A204.1 (cell line): ENCODE measurements around the gene HOMER1.

Experiments used
- FAIRE-seq: peaks from 2 replicates; lab custom pipeline; 2012; peaks lifted over from hg19 to GRCh38; lab: Jason Lieb, UNC

Gene HOMER1

DNA sequence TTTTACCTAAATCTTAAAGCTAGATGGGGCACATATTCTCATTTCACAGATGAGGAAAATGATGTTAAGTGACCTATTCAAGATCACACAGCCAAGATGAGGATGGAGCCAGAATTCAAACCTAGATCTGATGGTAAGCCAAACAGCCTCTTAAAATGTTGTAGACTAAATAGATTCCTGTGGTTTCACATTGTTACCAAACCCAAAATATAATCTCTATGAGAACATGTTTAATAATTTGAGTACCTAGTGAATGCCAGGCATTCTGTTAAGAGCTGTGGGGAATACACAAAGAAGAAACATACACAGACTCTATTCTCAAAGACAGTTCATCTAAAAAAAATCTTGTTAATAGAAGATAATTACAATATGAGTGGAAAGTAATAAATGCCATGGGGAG, 25.2 kb downstream of the HOMER1 start:
- FAIRE-seq: no peak

DNA sequence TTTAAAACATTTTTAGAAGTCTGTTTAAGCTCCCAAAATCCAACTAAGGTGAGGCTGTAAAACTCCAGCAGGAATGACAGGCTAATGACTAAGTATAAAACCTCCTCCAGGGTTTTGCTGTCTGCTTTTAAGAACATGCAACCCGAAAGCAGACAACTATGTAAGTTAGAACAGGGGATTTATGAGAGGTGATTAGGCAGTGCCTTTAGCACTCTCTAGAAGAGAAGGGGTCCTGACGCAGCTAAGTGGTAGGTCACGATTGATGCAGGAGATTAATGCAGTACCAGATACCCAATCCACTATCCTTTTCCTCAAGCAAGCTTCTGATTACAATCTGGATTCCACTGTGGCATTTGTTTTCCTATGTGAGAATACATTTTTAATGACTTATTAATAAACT, 25.9 kb downstream of the HOMER1 start:
- FAIRE-seq: no peak

DNA sequence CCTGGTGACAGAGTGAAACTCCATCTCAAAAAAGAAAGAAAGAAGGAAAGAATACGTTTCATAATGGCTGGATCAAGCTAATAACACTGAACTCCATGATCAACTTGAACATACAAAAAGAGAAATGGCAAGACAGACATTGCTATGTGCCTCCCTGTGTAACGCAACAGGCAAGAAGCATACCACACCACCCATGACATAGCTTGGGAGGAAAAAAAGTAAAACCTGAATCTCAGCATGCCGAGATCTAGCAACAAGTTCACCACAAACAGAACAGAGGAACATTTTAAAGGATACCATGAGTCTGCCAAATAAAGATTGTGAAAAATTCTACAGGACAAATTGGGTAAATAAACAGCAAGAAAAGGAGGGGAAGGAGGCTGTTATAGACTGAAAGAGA, 26.7 kb downstream of the HOMER1 start:
- no peak for FAIRE-seq

DNA sequence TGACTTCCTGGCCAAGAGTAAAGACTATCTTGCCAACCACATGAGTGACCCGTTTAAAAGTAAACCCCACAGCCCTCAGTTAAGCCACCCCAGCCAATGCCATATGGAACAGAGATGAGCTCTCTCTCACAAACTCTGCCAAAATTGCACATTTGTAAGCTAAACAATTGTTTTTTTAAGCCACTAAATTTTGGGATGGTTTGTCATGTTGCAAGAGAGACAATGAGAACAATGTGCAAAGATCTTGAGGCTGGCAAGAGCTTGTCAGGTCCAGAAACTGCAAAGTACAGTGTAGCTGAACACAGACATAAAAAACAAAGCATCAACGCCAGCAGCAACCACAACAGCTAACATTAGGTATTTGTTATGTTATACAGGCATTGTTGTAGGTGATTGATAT, 27.8 kb downstream of the HOMER1 start:
- no peak for FAIRE-seq

DNA sequence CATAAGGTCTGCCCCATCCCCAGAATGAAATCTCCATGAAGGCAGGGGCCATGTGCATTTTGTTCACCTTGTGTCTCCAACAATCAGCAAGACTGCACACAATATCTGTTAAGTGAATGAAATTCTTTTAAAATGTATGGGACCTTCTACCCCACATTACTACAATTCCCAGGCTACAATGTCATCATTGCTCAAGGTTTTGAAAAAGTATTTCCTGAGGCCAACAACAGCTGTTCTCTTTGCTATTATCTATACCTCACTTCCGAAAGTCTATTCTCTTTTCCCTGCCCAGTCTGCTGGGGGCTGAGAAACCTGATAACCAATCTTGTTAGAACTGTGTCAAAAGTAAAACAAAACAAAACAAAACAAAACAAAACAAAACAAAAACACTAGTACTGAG, 29.2 kb downstream of the HOMER1 start:
- FAIRE-seq: no peak

DNA sequence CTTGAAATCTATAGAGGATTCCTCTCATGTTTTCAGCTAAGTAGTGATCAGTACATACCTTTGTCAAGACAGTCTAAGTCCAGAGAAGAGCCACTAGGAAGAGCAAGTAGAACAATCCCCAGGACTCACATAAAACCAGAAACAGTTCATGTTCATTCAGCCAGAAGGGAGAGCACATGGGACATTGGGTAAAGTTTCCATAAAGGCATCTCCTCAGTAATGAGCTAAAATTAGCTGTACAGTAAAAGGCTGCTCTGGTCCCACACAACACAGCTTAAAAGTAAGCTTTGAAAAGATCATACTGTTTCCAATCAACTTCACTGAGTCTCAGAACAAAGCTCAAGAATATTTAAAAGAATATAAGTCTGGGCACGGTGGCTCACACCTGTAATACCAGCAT, 32.4 kb downstream of the HOMER1 start:
- no peak for FAIRE-seq

DNA sequence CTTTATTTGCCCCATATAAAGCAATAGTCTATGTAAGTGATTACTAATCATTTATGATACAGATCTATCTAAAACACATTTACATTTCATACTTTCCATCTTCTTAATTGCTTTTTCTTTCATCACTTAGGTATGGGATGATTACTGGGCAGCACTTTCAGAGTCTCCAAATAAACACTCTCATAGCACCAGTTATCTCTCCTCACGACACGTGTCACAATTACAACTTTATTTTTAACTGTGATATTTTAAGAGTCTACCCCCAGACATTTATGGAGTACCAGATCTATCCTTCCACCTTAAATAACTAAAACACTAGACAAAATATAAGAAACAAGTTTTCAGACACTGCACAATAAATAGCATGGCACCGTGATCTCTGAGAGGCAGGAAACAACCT, 32.9 kb downstream of the HOMER1 start:
- no peak for FAIRE-seq

DNA sequence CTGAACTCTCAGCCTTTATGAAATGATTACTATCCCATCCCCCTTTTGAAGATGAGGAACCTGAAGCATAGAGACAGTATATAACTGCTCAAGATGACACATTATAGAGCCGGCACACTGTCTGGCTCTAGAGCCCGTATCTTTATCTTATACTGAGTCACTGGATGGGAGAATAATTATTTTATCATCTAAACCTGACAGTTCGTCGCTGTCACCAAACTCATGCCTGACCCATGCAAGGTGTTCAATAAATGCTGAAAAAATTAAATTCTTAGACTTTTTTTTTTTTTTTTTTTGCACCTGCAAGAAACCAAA, 38.8 kb downstream of the HOMER1 start:
- no peak for FAIRE-seq

DNA sequence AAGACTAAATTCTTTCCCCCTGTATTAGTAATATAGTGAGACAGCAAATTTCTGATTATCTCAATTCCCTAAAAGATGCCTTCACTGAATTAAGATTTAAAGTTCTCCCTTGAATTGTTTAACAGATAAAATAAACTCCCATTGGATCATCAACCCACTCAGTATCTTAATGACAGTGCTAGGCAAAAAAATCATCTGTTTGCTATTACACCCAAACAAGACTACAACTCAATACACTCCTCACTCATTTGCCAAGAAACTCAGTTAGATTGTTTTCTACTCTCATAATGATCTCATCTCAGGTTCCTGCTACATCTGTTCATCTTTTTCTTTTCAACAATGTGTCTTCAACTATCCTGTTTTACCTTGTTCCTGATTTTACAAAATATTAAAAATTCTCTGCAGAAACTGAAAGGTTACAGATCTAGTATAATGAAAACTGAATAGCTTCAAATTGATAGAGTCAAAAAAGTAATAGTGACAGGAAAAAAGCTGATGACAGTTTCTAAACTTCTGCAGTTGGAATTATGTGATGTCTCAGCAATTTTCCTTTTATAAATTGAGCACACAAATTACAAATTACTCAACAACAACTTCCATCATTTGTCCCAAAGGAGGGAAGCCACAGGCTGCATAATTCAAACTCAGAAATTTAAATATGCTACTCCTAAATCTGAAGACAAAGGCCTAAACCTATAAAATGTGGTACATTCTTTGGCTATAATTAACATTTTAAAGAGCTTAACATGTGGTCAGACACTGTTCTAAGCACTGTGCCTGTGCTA, 39.4 kb downstream of the HOMER1 start:
- FAIRE-seq: no peak

DNA sequence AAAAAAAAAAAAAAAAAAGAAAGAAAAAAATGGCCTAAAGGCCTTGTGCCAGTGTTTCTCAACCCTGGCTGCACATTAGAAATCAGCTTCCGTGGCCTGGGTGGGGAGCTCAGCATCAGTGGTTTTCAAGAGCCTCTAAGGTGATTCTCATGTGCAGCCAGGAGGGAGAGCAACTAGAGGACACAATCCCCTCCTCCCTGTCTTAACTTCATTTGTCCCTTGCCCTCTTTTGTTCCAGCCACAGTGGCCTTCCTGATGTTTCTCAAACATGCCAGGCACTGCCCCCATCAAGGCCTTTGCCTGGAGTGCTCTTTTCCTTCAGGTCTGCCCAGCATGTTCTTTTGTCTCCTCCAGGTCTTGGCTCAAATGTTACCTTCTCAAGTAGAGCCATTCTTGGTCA, 42.4 kb downstream of the HOMER1 start:
- no peak for FAIRE-seq

DNA sequence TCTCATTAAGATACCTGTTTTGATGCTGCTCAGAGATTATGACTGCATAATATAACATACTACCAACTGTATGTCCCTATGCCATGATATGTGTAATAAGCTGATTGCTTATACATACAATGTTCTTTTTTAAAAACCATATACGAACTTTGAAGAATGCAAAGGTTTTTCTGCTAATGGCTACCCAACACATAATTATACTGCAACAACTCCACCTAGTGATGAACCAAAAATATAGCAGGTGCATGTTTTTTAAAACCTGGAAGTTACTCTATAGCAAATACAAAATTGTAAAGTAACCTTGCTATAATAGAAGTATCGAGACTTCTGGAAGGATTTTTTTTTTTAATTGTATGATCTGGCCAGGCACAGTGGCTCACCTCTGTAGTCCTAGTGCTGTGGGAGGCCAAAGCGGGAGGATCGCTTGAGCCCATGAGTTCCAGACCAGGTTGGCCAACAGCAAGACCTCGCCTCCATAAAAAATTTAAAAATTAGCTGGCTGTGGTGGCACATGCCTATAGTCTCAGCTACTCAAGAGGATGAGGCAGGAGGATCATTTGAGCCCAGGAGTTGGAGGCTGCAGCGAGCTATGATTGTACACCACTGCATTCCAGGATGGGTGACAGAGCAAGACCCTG, 49.1 kb downstream of the HOMER1 start:
- peak; percentile 98 for FAIRE-seq

DNA sequence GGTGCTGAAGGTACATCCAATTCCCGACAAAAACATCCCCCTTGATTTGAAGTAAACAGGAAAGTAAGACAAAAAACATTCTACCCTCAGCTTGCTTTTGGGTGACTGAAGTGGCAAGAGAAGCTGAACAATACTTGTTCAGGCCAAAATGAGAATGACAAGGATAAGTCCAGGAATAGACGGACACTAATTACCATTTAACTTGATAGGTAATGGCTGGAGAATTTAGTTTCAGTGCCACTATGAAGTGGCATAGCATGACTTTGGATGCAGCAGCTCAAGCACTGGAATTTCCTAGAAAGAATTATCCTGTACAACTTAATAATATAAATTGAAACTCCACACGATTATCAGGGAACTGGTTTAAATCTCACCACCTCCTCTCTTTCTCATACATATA, 49.7 kb downstream of the HOMER1 start:
- no peak for FAIRE-seq

DNA sequence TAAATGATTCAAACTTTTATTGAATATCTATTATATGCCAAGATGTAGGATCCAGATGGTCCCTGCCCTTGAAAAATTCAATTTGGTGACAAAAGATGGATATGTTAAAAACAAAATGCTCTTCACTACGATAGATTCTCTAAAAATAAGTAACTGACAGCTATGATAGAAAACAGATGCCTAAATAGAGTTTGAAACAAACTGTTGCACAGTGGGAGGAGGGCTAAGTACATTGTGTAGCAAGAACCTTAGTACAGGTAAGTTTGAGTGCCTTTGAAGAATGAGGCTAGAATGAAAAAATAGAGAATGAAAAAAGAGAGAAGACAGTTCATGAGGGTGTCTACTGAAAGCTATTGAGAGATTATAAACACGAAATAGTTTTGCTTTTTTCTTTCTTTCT, 54.3 kb downstream of the HOMER1 start:
- FAIRE-seq: no peak

DNA sequence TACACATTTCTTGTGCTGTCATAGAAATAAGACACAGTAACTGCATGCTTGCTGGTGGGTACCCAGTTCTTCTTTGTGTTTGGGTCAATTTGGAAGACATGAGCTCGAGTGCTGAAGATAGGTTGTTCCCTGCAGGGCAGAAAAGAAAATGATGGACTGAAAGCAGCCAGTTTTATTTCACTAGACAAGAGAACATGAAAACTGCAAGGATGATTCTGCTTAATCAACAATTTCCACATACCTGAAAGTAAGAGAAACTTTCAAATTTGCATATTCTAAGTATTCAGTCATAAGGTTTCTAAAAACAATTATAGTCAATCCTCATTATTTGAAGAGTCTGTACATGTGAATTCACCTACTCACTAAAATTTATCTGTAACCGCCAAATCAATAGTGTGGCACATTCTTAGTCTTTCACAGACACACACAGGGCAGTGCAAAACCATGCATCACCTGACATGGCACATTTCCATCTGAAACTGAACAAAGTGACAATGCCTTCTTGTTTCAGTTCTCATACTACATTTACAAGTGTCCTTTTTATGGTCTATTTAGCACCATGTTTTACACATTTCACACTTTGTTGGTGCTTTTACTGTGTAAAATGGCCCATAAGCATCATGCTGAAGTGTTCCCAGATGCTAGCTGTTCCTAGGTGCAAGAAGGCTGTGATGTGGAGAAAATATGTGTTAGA, 56.9 kb downstream of the HOMER1 start:
- FAIRE-seq: no peak

DNA sequence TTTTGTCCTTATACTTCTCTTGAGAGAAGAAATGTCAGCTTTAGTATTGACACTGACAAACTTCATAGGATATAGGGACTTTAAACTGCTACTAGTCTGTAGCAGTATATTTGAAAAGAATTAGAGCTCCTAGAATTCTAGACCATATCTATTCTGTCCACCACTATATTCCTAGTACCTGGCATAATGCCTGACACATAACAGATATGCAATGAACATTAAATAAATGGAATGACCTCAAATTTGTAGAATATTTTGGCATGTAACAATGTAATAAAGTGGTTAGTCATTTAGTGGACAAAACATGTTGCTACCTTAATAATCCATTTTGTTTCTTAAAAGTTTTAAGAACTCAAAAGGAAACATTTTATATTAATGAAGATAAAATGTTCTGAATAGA, 57.5 kb downstream of the HOMER1 start:
- FAIRE-seq: no peak

DNA sequence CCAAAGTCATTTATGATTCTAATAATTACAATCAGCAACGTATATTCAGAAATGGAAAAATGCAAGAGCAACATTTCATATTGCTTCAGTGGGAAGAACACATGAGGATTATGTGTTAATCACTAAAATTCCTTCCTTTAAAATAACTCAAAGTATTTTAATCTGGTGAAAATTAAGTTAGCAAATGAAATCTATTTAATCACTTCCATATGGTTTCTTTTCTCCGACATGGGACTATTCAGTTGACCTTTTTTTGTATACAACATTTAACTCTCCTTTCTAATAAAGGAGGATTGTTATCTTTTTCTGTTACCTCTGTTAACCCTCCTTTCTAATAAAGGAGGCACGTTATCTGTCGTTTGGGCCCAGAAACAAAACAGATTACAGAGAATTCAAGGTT, 59.9 kb downstream of the HOMER1 start:
- FAIRE-seq: no peak

DNA sequence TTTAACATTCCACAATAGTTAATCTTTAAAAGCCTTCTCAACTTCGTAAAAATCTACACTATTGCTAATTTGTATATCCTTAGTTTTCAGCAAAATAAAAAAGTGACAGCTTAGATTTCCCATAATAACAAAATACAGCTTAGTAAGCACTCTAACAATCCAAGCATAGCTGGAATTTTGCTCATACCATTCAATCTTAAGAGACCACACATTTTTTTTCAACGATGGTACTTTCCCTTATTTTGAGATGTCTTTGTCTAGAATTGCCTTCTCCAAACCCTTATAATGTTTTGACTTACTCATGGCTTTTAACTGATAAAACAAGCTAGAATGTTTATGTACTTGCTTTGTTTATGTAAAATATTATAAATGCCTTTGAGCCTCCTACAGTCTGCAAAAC, 65.6 kb downstream of the HOMER1 start:
- FAIRE-seq: no peak

DNA sequence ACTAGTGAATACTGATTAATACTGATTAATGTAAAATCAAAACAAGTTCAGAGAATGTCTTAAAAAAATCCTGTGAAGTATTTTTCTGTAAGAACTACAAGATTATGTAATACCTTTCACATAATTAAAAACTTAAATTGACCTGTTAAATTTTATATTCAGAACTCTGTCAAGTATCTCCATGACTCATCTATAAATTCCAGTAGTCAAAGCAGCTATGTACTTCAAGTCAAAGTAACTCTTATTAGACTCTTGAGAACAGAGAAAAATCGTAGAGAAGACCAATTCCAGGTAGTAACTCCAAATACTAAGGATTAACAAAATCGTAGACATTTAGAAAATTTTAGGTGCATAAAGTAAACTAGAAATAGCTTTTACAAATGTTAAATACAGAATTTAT, 77.1 kb downstream of the HOMER1 start:
- no peak for FAIRE-seq

DNA sequence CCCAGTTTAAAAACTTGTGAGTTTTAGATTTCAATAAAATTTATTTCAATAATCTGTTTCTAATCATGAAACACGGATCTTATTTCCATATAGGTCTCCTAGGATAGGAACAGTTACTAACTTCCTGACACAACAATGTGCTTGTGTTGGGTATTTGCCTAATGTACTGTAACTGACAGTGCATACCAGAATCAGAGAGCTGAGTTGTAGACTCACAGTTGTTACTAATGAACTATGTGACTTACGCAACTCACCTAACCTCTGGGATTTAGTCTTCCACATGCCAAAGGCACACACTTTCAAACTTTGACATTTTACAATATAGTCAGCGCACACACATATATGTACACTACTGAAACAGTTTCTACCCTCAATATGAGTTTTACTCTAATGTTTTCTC, 77.7 kb downstream of the HOMER1 start:
- FAIRE-seq: no peak

DNA sequence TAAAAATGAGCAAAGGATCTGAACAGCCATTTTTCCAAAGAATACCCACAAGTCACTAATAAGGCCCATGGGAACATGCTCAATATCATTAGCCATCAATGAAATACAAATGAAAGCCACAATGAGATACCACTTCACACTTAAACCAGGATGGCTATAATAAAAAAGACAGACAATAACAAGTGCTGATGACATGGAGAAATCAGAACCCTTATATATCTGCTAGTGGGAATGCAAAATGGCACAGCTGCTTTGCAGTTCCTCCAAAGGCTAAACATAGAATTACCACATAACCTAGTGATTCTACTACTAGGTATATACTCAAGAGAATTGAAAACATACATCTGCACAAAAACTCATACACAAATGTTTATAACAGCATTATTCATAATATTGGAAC, 83.7 kb downstream of the HOMER1 start:
- FAIRE-seq: no peak

DNA sequence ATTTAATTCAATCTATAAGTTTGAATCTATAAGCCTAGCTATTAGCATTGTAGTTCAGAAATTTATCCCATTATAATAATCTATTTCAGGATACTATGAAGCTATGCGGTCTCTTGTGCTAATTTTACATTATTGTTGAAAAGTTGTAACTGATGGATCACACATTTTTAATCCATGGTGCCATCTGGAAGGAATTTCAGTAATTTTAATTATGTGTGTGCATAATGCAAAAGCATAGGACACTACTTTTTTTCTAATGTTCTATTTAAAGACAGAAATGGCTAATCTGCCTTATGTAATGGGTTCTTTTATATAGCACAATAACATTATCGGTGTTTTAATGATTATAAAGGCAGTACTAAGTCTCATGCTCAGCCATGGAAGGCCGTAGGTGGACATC, 90.6 kb downstream of the HOMER1 start:
- no peak for FAIRE-seq

DNA sequence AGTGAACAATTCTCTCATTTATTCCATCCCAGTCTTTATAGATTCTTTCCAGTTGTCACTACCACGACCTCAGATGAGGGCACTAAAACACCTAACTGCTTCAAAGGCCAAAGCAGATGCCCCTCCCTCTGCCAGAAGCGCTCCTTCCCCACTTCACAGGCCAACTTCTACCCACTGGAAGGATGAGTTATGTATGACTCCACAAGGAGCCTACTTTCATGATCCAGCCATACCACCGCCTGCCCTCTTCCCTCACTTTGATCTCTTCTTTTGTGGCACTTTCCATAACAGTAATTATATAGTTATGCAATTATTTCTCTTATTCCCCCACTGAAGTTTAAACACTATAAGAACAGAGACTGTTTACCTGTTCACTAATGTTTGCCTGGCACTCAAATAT, 93.7 kb downstream of the HOMER1 start:
- no peak for FAIRE-seq

DNA sequence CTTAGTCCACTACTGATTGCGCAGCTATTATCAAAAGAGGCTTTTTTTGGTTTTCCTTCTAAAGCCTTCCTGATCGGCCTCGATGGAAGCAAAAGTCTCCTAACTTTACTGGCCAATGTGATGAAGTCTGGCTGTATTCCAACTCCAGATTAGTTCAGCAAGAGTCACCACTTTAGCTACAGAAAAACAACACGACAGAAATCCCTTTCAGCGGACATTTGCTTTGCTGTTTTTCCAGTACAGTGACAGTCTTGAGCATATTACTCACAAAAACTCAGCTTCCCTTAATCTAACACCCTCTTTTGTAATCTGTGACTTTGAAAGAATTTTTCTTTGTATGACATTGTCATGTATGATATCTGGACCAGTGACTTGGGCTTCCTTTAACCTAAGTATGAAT, 95.7 kb downstream of the HOMER1 start:
- FAIRE-seq: no peak

DNA sequence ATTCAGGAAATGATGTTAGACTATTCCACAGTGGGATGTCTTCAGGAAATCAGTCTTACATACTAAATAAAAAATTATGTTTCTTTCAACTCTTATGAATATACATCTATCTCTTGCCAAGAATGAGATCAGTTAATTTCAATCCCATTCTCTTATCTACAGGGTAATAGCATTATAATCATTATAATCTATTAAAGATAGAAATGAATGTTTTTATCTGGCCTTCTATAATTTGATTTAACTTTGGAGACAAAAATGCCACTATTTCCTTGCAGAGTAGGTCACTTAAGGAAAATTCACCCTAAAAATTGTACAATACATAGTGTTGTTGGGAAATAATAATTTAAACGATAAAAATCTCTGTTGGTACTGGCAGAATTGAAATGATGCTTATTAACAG, 96.4 kb downstream of the HOMER1 start:
- FAIRE-seq: no peak
